ENCODE measurements around the gene ACD.

ACD gene

DNA sequence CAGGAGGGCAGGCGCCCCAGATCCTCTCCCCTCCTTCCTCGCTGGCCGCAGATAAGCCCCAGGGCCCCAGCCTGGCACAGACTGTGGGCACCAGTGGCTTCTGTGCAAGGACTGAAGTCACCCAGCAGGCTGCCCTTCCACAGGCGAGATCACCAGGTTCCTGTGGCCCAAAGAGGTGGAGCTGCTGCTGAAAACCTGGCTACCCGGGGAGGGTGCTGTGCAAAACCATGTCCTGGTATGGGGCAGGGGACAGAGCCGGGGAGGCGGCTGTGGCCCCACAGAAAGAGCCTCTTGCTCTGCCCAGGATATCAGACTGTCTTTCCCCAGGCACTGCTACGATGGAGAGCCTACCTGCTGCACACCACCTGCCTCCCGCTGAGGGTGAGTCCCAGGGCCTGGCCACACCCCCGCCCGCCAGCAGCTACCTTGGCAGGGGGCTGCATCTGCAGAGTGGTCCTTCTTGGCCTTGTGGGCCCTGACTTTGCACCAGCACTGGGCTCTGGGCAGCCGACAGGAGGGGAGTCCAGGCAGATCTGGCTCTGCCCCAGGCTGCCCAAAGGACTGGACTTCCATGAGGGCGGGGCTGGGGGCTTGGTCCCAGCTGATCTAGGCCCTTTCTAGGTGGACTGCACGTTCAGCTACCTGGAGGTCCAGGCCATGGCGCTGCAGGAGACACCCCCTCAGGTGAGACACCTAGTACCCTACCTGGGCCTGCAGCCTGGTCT is 14.5 kb downstream of the ACD start:
- DNase-seq = no peak

DNA sequence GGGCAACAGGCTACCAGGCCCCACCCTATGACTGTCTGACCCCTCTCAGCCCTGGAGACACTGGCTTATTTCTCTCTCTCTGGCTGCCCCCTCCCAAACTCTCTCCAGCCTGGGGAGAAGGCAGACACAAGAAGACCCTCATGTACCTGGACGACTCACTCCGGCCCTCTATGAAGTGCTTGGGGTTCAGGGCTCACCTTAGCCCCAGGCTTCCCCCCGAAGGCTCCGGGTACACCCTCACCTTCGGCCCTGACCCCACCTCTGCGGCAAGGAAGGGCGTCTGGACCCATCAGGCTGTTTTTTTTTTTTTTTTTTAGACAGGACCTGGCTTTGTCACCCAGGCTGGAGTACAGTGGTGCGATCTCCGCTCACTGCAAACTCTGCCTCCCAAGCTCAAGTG is 16.0 kb downstream of the ACD start:
- DNase-seq = no peak

DNA sequence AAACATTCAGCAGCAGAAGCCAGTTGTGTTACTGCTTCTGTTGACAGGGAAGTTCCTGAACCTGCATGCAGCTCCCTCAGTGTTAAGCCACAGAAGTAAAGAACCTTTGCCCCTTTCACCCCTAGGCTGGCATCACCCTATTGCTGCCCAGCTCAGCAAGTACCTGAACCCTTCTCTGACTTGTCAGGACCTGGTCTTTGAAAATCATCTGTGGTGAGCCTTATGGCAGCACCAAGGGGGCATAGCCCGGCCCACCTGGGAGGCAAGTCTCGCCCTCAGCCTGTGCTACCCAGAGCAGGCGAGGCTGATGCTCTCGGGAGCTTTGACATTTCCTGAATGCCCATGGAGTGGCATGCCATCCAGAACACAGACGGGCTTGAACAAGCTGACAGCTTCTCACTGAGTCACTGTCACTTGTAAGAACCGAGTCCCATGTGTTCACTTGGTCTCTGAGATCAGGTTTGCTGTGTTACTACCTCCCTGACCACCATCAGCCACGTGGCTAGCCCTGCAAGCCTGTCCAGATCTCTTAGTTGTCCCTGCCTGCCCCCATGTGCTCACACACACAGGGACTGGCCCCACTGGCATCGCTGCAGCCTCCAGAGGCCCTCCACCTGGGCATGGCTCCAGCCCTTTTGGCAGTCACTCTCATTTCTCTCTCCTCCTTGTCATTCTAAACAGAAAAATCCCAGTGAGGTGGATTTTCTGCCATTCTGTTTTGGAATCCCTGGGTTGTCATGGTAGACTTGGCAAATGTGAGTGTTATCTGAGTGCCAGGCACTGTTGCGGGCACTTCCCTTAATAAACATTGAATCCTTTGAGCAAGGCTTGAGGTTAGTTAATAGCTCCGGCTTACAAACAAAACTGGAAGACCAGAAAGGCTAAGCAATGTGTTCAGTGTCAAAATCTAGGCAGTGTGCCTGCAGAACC is 18.0 kb downstream of the ACD start:
- no peak for DNase-seq

DNA sequence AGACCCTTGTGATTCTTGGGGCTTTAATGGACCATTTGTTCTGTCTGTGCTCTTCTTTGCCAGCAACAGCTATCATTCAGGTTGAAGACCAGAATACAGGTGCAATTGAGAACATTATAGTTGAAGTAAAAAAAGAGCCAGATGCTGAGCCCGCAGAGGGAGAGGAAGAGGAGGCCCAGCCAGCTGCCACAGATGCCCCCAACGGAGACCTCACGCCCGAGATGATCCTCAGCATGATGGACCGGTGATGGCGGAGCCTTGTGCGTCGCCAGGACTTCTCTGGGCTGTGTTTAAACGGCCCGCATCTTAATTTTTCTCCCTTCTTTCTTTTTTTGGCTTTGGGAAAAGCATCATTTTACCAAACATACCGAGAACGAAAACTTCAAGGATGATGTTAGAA is 22.4 kb downstream of the ACD start:
- DNase-seq = no peak

DNA sequence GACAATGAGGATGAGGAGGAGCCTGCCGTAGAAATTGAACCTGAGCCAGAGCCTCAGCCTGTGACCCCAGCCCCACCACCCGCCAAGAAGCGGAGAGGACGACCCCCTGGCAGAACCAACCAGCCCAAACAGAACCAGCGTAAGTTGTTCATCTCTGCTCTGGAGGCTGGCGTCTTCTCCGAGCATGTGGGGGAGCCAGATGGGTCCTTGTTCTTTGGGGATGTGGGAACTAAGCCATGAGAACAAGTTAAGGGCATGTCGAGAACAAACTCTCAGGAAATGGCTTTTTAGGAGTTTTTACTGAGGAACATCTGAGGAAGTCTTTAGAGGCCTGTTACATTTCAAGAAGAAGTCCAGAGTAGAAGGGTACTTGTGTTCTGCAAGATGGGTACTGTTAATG is 23.3 kb downstream of the ACD start:
- no peak for DNase-seq

DNA sequence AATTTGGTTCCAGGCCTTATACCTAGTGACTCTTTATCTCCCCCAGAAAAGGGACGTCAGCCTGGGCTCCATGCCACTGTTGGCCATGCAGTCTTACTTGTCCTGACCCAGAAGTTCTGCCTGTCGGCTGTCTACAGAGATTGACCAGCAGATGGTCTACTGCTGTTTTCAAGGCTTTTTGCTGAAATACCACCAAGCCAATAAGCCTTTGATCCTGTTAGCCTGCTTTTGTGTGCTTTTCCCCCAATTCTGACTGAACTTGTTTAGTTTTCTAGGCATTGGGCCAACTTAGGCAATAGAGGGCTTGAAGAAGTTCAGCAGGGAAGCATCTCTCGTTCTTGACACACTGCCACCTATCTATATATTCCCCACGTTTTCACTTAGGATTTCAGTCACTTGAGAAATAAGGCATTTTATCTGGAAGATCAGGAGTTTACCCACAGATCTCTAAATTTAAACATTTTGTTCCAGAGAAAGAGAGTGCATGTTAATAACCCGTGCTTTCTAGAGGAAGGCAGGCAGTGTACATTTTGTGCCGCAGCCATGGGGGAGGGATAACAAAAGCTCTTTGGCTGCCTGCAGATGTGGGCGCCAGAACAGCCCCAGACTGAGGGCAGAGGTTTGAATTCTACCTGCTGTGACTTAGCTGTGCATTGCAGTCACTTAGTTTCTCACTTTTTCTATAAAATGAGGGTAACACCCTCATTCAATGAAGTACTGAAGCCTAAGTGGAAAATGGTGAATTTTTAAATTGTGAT is 27.5 kb downstream of the ACD start:
- DNase-seq = no peak

DNA sequence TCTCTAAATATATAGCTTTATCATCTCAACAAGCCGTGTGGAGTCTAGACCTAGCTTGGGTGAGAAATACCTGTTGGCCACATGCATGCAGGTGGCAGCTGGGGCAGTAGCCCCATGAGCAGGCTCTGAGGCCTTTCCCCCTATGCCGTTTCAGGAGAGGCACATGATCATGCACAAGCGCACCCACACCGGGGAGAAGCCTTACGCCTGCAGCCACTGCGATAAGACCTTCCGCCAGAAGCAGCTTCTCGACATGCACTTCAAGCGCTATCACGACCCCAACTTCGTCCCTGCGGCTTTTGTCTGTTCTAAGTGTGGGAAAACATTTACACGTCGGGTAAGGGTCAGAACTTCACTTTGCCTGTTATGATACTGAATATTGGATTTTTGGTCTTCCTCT is 31.8 kb downstream of the ACD start:
- no peak for DNase-seq

DNA sequence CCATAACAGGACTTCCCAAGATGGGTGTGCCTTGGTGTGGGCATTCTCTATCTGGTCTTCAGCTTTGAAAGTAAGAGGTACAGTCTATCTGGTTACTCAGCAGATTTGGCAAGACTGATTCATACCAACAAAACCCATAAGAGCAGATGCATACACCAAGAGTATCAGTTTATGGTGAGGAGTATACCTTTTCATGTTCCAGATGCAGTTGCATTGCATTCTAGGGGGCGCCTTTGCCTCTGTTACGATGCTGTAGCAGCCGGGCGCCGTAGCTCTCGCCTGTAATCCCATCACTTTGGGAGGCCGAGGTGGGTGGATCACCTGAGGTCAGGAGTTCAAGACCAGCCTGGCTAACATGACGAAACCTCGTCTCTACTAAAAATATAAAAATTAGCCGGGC is 46.3 kb downstream of the ACD start:
- DNase-seq = no peak

DNA sequence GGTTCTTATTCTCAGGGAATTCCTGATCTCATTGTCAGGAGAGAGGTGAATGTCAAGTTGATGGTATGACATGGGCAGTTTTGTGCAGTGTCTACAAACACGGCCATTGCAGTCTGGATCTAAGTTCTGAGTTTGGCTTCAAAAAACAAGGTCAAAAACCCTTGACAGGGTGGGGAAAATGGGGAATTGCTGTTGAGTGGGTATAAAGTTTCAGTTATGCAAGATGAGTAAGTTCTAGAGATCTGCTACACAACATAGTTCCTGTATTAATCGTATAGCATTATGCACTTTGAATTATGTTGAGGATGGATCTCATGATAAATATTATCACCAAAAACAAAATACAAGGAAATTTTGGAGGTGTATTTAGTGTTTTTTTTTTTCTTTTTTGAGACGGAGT is 51.7 kb downstream of the ACD start:
- DNase-seq = no peak
